HG03045 (cell line): ENCODE results near the gene MRPS11.
"Not testable (repeated sequence)": the region's sequence is repeated elsewhere in the genome, so short reads cannot be mapped to it uniquely, and the experiment has no call there.

ENCODE experiments used
- ATAC-seq: cut with Tn5 transposase; IDR thresholded peaks from one replicate; pipeline ENCODE4 v1.9.1; 2021; ENCODE audit warnings: mild to moderate bottlenecking, moderate library complexity; ENCODE audit not compliant: unreplicated experiment

MRPS11 gene

DNA sequence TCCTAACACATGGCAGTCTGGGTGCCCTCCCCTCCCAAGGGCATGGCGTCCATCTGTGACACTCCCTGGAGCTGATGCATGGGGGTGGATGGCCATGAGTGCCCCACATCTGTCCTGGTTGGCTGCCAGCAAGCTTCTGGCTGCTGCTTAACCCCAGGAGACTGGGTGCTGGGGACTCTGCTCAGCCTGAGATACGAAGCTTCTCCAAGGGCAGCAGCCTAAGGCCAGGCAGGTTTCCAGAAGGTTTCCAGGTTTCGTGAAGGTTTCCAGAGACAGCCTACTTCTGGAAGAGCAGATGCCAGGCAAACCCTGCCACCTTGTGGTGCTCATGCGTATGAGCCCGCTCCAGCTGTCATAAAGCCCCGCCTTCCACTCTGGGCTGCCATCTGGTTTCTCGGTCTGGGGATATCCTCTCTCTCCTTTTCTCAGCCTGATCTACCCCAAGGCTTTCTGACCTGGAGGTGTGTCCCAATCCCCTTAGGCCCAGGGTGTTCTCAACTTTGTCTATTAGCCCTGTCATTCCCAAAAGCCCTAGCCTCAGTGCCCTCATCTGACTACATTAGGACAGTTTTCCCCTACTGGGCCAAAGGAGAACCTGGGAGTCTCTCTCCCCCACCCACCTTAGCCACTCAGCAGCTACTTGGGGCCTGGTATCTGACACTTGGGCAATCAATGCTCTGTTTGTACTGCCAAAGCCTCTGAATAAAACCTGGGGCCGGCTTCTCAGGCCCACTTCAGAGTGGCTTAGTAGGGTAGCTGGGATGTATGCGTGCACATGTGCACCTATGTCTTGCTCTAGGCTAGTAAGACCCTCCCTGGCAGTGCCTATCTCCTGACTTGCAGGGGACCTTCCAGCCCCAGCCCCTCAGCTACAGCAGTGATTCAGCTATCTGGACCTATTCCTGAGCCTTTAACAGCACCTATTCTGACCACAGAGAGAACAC, 12.4 kb upstream of the MRPS11 start:
- peak; percentile 71 for ATAC-seq

DNA sequence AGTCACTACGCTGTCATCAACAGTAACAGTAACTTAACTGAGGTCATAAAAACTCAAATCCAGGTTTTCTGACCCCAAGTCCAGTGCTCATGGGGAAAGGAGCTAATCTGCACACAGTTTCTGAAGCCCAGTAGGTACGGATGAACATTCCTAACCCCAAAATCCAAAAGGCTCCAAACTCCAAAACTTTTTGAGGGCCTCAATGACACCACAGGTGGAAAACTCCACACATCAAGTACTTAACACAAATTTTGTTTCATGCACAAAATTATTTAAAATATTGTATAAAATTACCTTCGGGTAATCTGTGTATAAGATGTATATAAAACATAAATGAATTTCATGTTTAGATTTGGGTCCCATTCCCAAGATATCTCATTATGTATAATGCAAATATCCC, 10.8 kb upstream of the MRPS11 start:
- ATAC-seq: no peak

DNA sequence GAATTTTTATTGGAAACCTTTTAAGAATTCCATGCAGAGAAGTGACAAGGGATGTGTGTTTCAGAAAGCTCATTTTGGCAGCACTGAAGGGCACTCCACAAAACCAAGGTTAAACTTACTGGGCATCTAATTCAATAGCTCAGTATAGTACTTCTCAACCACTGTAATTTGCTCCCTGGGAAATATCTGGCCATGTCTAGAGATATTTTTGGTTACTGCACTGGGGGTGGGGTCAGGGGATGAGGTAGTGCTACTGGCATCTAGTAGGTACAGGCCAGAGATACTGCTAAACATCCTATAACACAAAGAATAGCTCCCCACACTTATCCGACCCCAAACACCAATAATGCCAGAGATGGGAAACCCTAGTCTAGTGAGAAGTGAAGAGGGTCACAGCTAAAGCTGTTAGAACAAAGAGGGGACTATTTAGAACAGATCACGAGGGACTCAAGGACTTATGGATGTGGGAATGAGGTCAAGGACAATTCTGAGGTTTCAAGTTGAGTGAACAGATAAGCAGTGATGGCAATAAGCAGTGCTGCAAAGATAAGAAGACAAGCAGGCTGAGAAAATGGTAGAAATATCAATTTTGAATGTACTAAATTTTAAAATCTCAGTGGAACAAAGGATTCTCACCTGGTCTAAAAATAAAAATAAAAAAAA, 3.5 kb upstream of the MRPS11 start:
- ATAC-seq: no peak

DNA sequence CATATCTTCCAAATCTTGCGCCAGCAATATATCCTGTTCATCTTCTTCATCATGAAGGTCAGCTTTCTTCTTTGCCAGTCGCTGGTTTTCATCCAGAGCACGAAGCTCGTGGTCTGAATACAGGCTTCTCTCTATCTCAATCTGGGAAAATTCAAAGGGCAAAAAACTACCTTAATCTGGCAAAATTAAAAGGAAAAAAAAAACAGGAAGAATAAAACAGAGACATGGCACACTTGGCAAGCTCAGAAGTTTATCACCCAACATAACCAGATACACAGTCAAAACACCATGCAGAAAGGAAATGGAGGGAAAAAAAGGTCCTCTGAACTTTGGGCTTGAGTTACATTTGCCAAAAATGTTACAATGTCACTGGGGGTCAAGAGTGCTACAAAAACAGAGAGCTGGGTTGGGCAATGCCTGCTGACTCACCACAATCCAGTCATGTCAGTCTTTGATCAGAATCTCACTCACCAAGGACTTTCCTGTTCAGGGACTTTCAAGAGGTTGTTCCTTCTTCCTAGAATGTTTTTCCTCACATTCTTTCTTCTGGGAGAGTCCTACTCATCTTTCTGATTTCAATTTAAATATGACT, 1.8 kb upstream of the MRPS11 start:
- no peak for ATAC-seq

DNA sequence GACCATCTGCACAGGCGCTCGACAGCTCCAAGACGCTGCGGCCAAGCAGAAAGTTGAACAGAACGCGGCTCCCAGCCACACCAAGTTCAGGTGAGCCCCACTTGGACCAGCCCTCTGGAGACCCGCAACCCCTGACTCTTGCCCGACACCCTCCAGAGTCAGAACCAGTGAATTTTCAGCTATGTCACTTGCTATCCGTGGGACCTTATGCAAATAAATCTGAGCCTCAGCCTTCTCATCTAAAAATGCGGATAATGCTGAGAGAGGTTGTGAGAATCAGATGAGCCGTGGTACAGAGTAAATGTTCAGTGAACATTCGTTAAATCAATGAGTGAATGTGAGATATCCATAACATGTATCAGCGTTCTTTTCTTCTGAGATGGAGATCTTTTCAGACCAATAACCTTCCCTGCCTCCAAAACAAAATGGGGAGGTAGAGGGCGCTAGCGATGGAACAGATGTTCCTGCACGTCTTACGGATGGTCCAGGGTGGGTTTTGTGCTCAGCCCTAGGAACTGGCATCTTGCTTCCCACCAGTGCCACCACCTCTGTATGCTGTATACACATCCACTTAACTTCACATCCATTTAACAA, 524 bp downstream of the MRPS11 start:
- ATAC-seq: no peak

DNA sequence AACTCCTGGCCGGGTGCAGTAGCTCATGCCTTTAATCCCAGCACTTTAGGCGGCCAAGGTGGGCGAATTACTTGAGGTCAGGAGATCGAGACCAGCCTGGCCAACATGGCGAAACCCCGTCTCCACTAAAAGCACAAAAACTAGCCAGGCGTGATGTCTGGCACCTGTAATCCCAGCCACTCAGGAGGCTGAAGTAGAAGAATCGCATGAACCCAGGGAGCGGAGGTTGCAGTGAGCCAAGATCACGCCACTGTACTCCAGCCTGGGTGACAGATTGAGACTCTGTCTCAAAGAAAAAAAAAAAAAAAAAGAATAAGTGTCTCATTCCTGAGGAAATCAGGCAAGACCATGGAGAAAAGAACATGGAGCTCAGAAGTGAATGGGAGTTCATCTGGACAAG, 1.2 kb downstream of the MRPS11 start:
- ATAC-seq: not testable (repeated sequence)

DNA sequence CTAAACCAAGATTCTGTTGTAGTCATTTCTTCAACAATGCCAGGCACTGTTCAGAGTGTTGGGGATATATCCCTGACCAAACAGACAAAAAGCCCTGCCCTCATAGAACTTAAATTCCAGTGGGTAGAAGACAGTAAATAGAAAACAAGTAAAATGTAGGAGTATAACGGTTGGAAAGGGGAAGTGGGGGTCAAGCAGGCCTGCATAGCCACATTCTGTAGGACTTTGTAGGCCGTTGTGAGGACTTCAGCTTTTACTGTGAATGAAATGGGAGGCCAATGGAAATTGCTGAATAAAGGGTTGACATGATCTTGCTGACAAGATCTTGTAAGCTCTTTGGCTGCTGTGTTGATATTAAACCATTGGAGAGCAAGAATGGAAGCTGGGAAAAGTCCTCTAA, 1.8 kb downstream of the MRPS11 start:
- no peak for ATAC-seq

DNA sequence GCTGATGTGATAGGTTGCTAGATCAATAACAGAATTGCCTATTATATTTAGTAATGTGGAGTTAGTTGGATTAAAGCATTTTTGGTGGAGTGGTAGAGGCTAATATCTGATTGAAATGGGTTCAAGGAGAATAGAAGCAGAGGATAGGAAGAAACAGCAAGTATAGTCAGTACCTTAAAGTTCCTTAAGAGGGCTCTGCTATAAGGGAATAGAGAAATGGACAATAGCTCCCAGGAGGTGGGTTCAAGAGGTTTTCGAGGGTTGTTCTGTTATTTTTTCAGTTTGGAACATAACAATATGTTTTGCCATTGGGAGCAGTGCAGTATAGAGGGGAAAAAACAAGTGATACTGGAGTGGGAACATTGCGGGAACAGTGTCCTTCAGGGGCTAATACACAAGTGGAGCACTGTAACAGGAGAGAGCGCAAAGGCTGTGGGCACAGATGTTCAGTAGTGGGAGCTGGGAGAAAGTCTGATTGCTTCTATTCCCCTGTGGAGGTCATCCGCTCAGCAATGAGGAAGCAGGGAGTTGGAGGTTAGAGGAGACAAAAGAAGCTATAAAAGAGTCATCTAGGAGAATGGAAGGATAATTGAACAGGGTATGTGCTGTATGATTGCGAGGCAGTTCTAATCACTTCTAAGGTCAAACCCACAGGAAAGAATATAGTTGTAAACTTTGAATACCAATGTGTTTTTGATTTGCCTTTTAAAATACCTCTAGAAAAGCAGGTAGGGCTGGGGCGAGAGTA, 3.3 kb downstream of the MRPS11 start:
- ATAC-seq: no peak

DNA sequence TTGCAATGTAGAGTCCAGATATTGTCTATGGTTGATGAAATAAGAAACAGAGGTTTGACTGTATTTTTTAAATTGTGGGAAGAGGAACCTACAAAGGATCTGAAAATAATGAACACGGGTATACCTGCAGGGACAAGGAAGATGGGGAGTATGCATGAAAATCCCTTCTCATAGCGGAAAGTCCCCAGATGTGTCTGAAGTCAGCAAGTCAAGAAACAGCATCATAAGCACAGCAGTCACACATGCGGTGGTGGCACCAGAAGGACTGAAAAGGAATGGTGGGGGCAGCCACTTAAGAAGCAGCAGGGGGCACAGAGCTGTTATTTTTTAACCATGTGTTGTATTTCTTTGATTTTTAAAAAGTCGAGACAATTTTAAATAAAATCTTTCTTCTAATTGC, 4.7 kb downstream of the MRPS11 start:
- ATAC-seq: no peak

DNA sequence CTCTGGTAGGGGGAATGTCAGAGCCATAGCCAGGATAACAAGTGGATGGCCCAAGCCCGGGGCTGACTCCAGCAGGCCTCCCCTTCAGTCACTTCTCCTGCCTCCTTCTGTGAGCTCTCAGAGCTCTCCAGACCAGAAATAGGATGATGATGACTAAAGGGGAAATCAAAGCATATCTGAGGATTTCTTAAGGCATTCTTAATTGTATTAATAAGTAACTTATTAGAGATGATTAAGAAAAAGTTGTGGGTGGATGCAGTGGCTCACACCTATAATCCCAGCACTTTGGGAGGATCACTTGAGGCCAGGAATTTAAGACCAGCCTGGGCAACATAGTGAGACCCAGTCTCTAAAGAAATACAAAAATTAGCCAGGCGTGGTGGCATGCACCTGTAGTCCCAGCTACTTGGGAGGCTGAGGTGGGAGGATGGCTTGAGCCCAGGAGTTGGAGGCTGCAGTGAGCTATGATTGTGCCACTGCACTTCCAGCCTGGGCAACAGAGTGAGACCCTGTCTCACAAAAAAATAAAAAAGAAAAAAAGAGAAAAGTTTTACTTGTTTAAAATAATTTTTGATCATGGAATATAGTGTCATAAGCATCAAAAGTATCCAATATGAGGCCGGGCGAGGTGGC, 6.3 kb downstream of the MRPS11 start:
- not testable (repeated sequence) for ATAC-seq

DNA sequence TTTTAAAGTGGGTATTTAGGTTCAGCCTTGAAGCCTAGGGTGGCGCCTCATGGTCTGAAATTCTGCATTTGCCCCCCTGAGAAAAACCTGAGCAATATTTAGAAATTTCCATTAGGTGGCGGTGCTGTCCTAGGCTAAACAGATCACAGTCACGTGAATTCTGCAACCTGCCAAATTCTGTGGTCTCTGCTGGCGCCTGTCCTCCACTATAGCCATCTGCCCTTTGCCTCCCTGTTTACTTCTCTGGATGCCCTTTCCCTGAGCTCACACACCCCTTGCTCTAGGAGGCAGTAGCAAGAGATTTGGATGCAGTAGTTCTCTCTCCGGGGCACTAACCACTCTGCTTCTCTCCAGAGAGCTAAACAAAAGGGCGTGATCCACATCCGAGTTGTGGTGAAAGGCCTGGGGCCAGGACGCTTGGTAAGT, 9.1 kb downstream of the MRPS11 start:
- ATAC-seq: no peak

DNA sequence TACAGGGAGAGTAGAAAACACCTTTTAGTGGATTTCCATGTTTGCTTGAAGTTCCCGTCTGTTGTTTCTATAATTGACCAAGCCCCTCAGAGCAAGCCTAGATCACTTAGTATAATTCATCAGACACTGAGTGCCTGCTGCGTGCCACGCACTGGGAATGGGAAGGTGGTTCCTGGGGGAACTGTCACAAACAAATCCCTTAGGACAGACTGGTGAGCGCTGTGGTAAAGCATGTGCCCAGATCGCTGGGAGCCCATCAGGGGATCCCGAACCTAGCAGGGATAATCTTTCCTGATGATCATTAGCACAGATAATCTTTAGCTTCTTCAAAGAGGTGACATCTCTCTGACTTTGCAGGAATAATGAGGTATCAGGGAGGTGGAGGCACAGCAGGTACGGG, 9.6 kb downstream of the MRPS11 start:
- no peak for ATAC-seq

DNA sequence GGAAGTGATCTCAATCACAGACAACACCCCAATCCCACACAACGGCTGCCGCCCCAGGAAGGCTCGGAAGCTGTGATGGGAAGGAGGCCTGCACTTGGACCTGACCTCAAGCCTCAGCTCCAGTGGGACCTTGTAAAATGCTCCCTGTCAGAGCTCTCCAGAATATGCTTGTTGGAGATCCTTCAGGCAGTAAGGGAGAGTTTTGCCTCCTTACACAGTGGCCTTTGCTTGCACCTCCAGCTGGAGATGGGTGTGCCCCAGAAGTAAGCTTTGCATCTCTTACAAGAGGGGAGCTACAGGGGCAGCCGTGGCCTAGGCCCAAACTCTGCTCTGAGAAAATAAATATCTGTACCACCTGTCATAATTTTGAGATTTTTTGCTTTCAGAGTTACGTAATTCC, 10.4 kb downstream of the MRPS11 start:
- ATAC-seq: no peak

DNA sequence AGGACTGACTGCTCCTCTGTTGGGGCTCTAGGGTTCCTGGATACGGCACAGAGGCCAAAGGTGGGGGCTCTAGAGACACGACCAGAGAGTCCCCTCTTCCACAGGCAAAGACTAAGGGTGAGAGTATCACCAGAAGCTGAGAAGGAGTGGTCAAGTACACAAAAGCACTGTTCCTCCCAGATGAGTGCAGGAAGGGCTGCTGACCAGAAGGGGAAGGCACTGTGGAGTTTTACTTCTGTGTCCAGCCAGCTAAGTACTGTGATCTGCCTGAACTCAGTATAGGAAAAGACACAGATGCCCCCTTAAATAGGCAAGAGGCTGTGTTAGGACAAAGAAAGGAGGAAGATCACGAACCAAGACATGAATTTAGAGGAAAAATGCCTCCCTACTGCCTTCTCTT, 11.7 kb downstream of the MRPS11 start:
- ATAC-seq: no peak

DNA sequence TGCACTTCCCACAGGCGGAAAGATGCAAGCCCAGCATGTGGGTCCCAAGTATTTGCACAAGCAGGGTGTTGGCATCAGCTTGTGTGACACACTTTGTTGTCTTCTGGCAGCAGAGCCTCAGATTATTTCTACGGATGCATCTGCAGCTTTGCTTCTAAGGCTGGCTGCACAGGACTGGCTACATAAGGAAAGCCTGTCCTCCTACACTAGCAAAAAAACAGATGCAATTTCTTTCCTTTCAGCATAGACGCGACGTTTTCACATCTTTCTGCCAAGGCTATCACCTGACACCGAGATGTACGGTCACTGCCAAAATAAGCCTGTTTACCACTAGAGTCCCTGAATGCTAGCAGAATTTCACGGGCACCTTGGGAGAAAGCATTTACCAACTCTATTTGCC, 13.5 kb downstream of the MRPS11 start:
- no peak for ATAC-seq

DNA sequence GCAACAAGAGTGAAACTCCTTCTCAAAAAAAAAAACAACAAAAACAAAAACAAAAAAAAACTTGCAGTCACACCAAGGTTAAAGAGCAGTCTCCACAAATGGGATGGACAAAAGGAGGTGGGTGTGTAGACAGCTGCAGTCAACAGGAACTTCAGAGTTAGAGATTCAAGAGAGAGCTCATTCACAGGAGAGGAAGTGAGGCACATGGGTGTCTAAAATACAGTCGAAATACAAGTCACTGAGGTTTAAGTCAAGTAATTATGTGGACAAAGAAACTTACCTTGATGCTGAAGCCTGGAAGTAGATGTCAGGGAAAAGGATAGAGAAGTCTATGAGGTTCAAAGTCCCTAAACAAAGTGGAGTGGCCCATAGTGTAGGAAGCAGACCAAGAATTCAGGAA, 14.8 kb downstream of the MRPS11 start:
- no peak for ATAC-seq

DNA sequence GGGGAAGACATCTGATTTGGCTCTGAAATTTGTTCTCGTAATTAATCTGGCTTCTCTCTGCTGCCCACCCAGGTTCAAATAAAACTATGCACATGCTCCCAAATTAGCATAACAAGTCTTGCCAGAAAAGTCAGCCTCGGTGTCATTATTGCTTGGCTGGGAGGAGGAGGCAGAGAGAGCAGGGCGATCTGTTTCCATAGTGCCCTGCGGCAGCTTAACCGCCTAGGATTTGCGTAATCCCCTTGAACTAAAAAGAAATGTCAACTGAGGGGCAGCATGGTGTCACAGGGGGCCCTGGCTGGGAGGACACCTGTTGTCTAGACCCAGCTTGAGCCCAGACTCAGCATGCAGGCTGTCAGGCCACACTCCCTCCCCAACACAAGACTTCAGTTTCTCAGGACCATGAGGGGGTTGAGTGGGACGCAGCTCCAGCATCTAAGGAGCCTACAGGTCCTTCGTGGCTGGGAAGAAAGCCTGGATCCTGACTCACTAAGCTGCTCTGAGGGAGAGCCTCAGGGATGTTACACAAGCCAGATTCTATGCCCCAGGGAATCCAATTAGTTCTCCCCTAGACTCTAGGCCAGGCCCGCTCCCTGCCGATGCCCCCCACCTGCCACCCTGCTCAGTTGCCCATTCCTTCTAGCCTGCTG, 17.3 kb downstream of the MRPS11 start:
- no peak for ATAC-seq

DNA sequence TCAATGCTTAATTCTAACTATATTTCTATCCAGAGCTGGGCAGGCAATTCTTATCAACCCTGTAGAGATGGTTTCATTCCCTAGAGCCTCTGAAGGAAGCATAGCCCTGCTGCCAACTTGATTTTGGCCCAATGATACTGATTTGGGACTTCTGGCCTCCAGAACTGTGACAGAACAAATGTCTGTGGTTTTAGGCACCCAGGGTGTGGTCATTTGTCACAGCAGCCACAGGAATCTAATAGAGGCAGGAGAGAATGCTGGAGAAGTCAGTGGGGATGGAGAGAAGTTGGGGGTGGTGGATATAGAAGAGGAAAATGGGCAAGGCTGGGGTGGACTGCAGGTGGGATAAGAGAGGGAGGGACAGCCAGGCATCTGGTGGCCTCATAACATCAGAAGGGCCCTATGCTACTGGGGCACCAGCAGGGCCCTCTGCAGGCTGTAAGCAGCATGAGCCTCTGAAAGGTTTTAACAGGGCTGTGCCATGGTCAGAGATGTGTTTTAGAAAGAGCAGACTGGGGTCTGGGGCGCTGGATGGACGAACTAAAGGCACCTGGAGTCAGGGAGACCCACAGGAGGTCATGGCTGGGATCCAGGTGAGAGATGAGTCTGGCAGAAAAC, 19.8 kb downstream of the MRPS11 start:
- no peak for ATAC-seq

DNA sequence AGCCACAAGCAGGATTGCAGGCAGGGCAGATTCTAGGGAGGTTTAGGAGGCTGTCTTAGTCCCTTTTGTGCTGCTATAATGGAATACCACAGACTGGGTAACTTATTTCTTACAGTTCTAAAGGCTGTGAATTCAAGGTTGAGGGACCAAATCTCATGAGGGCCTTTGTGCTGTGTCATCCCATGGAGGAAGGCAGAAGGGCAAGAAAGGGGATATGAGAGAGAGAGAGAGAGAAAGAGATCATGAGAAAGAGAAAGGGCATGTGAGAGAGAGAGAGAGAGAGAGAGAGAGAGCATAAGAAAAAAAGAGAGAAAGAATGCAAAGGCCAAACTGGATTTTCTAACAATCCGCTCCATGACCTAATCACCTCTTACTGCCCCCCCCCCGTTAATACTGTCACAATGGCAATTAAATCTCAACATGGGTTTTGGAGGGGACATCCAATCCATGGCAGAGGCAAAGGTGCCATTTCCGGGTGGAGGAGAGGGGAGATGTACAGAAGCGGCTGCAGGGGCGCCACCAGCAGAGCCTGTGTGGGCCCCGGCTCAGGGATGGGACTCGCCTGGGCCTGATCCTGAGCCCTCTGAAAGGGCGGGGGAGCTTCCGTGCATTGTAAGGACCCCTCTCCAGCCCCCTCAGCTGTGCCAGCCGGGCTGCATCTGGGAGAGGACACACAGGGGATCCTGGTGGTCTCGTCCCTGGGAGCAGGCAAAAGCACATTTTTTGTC, 20.5 kb downstream of the MRPS11 start:
- ATAC-seq: no peak
